H1 (cell line): ENCODE data around the gene STBD1. TPM values are rescaled to one million over a fixed set of nuclear protein-coding genes. Genes with fewer than 3 reads are reported as not detected.

Experiments
- CTCF ChIA-PET: fragments of 300-600 bp; sonication (Branson Sonifier 250); formaldehyde crosslinking; loops from one replicate; lab custom pipeline; 2021; ENCODE audit not compliant: partially characterized antibody; lab: Charles Lee
- POLR2A ChIA-PET: fragments of 300-600 bp; sonication (Branson Sonifier 250); formaldehyde crosslinking; loops from one replicate; lab custom pipeline; 2021; ENCODE audit warnings: inconsistent platforms; ENCODE audit not compliant: partially characterized antibody; lab: Charles Lee
- DNase-seq, 2 experiments: peaks; one replicate each; pipeline versions ENCODE4 v3.0.0 to v3.0.0-alpha.2; 2010 to 2022; ENCODE audit warnings: low spot score in 2 of 2, low read depth in 1 of 2, mixed read lengths in 1 of 2
- FAIRE-seq: peaks from 2 replicates; lab custom pipeline; 2011; peaks lifted over from hg19 to GRCh38; lab: Jason Lieb, UNC
- H2AFZ ChIP-seq: 2 replicates; pipeline ENCODE4 v1.8.1; 2012; ENCODE audit warnings: low read length, inconsistent platforms
- H2AK5ac ChIP-seq: 2 replicates; pipeline ENCODE4 v1.6.1; 2013; ENCODE audit warnings: low read depth, low read length
- H2BK120ac ChIP-seq: replicated peaks from 2 replicates; pipeline ENCODE3; 2013; ENCODE audit warnings: low read depth, low read length, inconsistent platforms
- H2BK12ac ChIP-seq: 2 replicates; pipeline ENCODE4 v1.6.1; 2013; ENCODE audit warnings: low read depth, low read length
- H2BK15ac ChIP-seq: 2 replicates; pipeline ENCODE4 v1.6.1; 2013; ENCODE audit warnings: low read length
- H2BK20ac ChIP-seq: 2 replicates; pipeline ENCODE4 v1.6.1; 2013; ENCODE audit warnings: low read length
- H2BK5ac ChIP-seq: 2 replicates; pipeline ENCODE4 v1.6.1; 2013; ENCODE audit warnings: low read depth, low read length
- H3K14ac ChIP-seq: 2 replicates; pipeline ENCODE4 v1.6.1; 2013; ENCODE audit warnings: inconsistent platforms; ENCODE audit not compliant: insufficient read length
- H3K18ac ChIP-seq: 2 replicates; pipeline ENCODE4 v1.6.1; 2013; ENCODE audit warnings: low read length; ENCODE audit errors: extremely low read depth
- H3K23ac ChIP-seq: 2 replicates; pipeline ENCODE4 v1.6.1; 2013; ENCODE audit warnings: inconsistent platforms; ENCODE audit not compliant: insufficient read length
- H3K23me2 ChIP-seq: 2 replicates; pipeline ENCODE4 v1.6.1; 2013; ENCODE audit warnings: low read depth, low read length
- H3K27ac ChIP-seq: 2 replicates; pipeline ENCODE4 v1.6.1; 2011; ENCODE audit warnings: low read depth, low read length, inconsistent platforms
- H3K27me3 ChIP-seq, 4 experiments: replicated peaks in 1 of 4; 1 replicate in 1 of 4; 2 replicates in 3 of 4; pipeline versions ENCODE4 v1.6.1 to v1.8.1; 2011 to 2013; ENCODE audit warnings: low read length in 3 of 4, mild to moderate bottlenecking in 3 of 4, inconsistent platforms in 2 of 4, mixed read lengths in 2 of 4, moderate library complexity in 1 of 4; ENCODE audit not compliant: control insufficient read depth in 3 of 4, insufficient read depth in 3 of 4; ENCODE audit errors: extremely low read depth in 1 of 4
- H3K36me3 ChIP-seq, 4 experiments: 2 replicates each; pipeline versions ENCODE4 v1.6.1 to v1.8.1; 2011 to 2013; ENCODE audit warnings: mild to moderate bottlenecking in 4 of 4, low read length in 3 of 4, moderate library complexity in 2 of 4, control low read depth in 1 of 4, inconsistent platforms in 1 of 4; ENCODE audit not compliant: insufficient read depth in 4 of 4, control insufficient read depth in 2 of 4
- H3K4ac ChIP-seq: replicated peaks from 2 replicates; pipeline ENCODE3; 2013; ENCODE audit warnings: low read length, low read depth, mixed read lengths, inconsistent platforms; ENCODE audit not compliant: insufficient read length
- H3K4me1 ChIP-seq, 4 experiments: replicated peaks in 1 of 4; 1 replicate in 1 of 4; 2 replicates in 3 of 4; pipeline versions ENCODE4 v1.6.1 to v1.8.1; 2011 to 2013; ENCODE audit warnings: low read length in 3 of 4, inconsistent platforms in 2 of 4, mixed read lengths in 1 of 4; ENCODE audit not compliant: insufficient read depth in 4 of 4, control insufficient read depth in 3 of 4
- H3K4me2 ChIP-seq, 2 experiments: 2 replicates each; pipeline versions ENCODE4 v1.6.1 to v1.8.1; 2011 to 2013; ENCODE audit warnings: low read depth in 2 of 2, low read length in 2 of 2, control low read depth in 1 of 2, inconsistent platforms in 1 of 2, mild to moderate bottlenecking in 1 of 2; ENCODE audit not compliant: insufficient read depth in 1 of 2
- H3K4me3 ChIP-seq, 4 experiments: fragments of 200-600, 300-600 bp in 1 of 4; sonication (generic), shearing (Covaris generic), sonication (Bioruptor Twin) in 1 of 4; 2 replicates each; pipeline versions ENCODE4 v1.5.1 to v1.8.1; 2011 to 2016; ENCODE audit warnings: low read length in 4 of 4, low read depth in 3 of 4, control low read depth in 2 of 4, inconsistent platforms in 2 of 4, mild to moderate bottlenecking in 2 of 4, mixed read lengths in 1 of 4, moderate library complexity in 1 of 4; ENCODE audit not compliant: insufficient read depth in 2 of 4; ENCODE audit errors: extremely low read depth in 1 of 4
- H3K56ac ChIP-seq: replicated peaks from 2 replicates; pipeline ENCODE3; 2013; ENCODE audit warnings: low read depth, mild to moderate bottlenecking, mixed read lengths, low read length, inconsistent platforms; ENCODE audit not compliant: insufficient read length
- H3K79me1 ChIP-seq: 2 replicates; pipeline ENCODE4 v1.6.1; 2013; ENCODE audit warnings: low read depth, low read length, control low read depth
- H3K79me2 ChIP-seq, 2 experiments: 2 replicates each; pipeline versions ENCODE4 v1.6.1 to v1.8.1; 2012 to 2013; ENCODE audit warnings: low read length in 2 of 2, mild to moderate bottlenecking in 2 of 2, inconsistent platforms in 1 of 2; ENCODE audit not compliant: insufficient read depth in 2 of 2, control insufficient read depth in 1 of 2
- H3K9ac ChIP-seq, 4 experiments: replicated peaks in 1 of 4; 1 replicate in 1 of 4; 2 replicates in 3 of 4; pipeline versions ENCODE4 v1.6.1 to v1.8.1; 2011 to 2013; ENCODE audit warnings: low read depth in 3 of 4, low read length in 3 of 4, control low read depth in 2 of 4, mild to moderate bottlenecking in 2 of 4, moderate library complexity in 2 of 4, inconsistent platforms in 1 of 4; ENCODE audit errors: extremely low read depth in 1 of 4
- H3K9me3 ChIP-seq, 2 experiments: 2 replicates each; pipeline versions ENCODE4 v1.6.1 to v1.8.1; 2012 to 2013; ENCODE audit warnings: mild to moderate bottlenecking in 2 of 2, moderate library complexity in 2 of 2, control low read depth in 1 of 2, inconsistent platforms in 1 of 2, low read depth in 1 of 2, low read length in 1 of 2, mixed read lengths in 1 of 2; ENCODE audit not compliant: insufficient read depth in 2 of 2
- H4K20me1 ChIP-seq, 2 experiments: replicated peaks in 1 of 2; 2 replicates each; pipeline versions ENCODE3 to v1.8.1; 2011 to 2013; ENCODE audit warnings: inconsistent platforms in 2 of 2, low read length in 2 of 2, mild to moderate bottlenecking in 1 of 2; ENCODE audit not compliant: insufficient read depth in 2 of 2, control insufficient read depth in 1 of 2
- H4K5ac ChIP-seq: 2 replicates; pipeline ENCODE4 v1.6.1; 2013; ENCODE audit warnings: low read length, low read depth, mixed read lengths, inconsistent platforms; ENCODE audit not compliant: insufficient read length
- H4K8ac ChIP-seq: 2 replicates; pipeline ENCODE4 v1.8.0; 2013; ENCODE audit warnings: mild to moderate bottlenecking, moderate library complexity, low read length, inconsistent platforms; ENCODE audit not compliant: insufficient read depth; ENCODE audit errors: extremely low read depth
- H4K91ac ChIP-seq: replicated peaks from 2 replicates; pipeline ENCODE3; 2013; ENCODE audit warnings: low read length, mixed read lengths, inconsistent platforms; ENCODE audit not compliant: insufficient read length
- ASH2L ChIP-seq: fragments of 200-600, 300-600 bp; sonication (generic); IDR thresholded peaks from one replicate; pipeline ENCODE4 v1.7.1; 2017; ENCODE audit warnings: low read length
- BACH1 ChIP-seq: IDR thresholded peaks from 2 replicates; pipeline ENCODE4 v1.6.1; 2012; ENCODE audit warnings: low read length, improper control_type of control experiment
- CHD2 ChIP-seq: IDR thresholded peaks from 2 replicates; pipeline ENCODE4 v1.6.1; 2012; ENCODE audit warnings: low read length, improper control_type of control experiment
- HDAC6 ChIP-seq: IDR thresholded peaks from one replicate; pipeline ENCODE4 v1.7.1; 2012; ENCODE audit warnings: low read depth, mild to moderate bottlenecking, inconsistent platforms, low read length, moderate library complexity
- JUND ChIP-seq: IDR thresholded peaks from 2 replicates; pipeline ENCODE4 v1.6.1; 2011; ENCODE audit warnings: mild to moderate bottlenecking, improper control_type of control experiment, low read length
- KDM4A ChIP-seq: IDR thresholded peaks from one replicate; pipeline ENCODE4 v1.7.1; 2012; ENCODE audit warnings: low read depth, mild to moderate bottlenecking, moderate library complexity, low read length, inconsistent platforms; ENCODE audit not compliant: severe bottlenecking
- MAX ChIP-seq: IDR thresholded peaks from 2 replicates; pipeline ENCODE4 v1.6.1; 2012; ENCODE audit warnings: inconsistent platforms
- RBBP5 ChIP-seq: IDR thresholded peaks from 2 replicates; pipeline ENCODE4 v1.7.1; 2012; ENCODE audit warnings: low read depth, mild to moderate bottlenecking, inconsistent platforms, low read length, moderate library complexity, borderline replicate concordance
- SIRT6 ChIP-seq: IDR thresholded peaks from one replicate; pipeline ENCODE4 v1.7.1; 2012; ENCODE audit warnings: low read length, inconsistent platforms
- SUZ12 ChIP-seq: fragments of 200-600 bp; sonication (generic); IDR thresholded peaks from 2 replicates; pipeline ENCODE4 v1.6.1; 2012; ENCODE audit warnings: mild to moderate bottlenecking, inconsistent platforms, low read length, moderate library complexity, mixed read lengths
- USF2 ChIP-seq: IDR thresholded peaks from 2 replicates; pipeline ENCODE4 v1.6.1; 2011; ENCODE audit warnings: low read length, improper control_type of control experiment
- WGBS, 2 experiments: shearing (Covaris generic) in 1 of 2; methylation state at CpG; one replicate each; pipeline versions ENCODE4 v1.1.6 to v1.1.7; 2013 to 2015; ENCODE audit warnings: low lambda C conversion rate in 2 of 2, mixed read lengths in 2 of 2, inconsistent platforms in 1 of 2, low coverage in 1 of 2, missing lambda C conversion rate in 1 of 2; ENCODE audit not compliant: insufficient replicate concordance in 2 of 2, insufficient coverage in 1 of 2, insufficient read length in 1 of 2; ENCODE audit errors: extremely low coverage in 1 of 2, missing lambda C conversion rate in 1 of 2; 5-methylcytosine and 5-hydroxymethylcytosine counted together
- polyA plus RNA-seq, 7 experiments: library from polyadenylated mRNA; depleted of rRNA in 3 of 7; stranded (reverse) in 5 of 7; unstranded in 2 of 7; fragments of >200 nt in 5 of 7; fragments of 200-250 nt in 2 of 7; gene quantifications; 1 replicate in 5 of 7; 2 replicates in 1 of 7; 4 replicates in 1 of 7; pipeline versions ENCODE4 v1.2.1 to v1.2.3, GENCODE V29; 2011 to 2013; ENCODE audit warnings: missing spikeins in 2 of 7, mixed read lengths in 2 of 7
- total RNA-seq: library from RNA; stranded (reverse); fragmentation: NEBNext Ultra II Directional; extraction: Animal tissue kit (Norgen Biotek cat#: 25700); gene quantifications from 2 replicates; pipeline ENCODE4 v1.2.1, GENCODE V29; 2021

Gene STBD1
- total and polyA plus RNA-seq, 2 of the 8 experiments (the other 6 are each of a cell fraction or from before 2014, with no cell fraction given), result 0.45 to 1.7 TPM

- H2BK120ac ChIP-seq, result no peak overlapping the region
- H3K79me1 ChIP-seq, result no peaks in the 10 kb centered on the region
- H3K18ac ChIP-seq, result no peak overlapping the region
- H3K4me2 ChIP-seq, result no peak overlapping the region
- H2BK15ac ChIP-seq, result no peak overlapping the region
- H3K27me3 ChIP-seq, result peaks cover 0 to 1% (median 0%) of the 10 kb centered on the region in 4 experiments; a peak in 1 of 7 replicates
- FAIRE-seq, result no peak
- 82% methylated on average over 5 of the region's 6 CpGs; no CpG with 5 or more reads in 1 of the 2 experiments for WGBS, 2 experiments
- no peak overlapping the region for H3K4ac ChIP-seq
- no peak overlapping the region for H3K9ac ChIP-seq
- no peaks in the 10 kb centered on the region for H3K36me3 ChIP-seq
- POLR2A ChIA-PET, result interaction anchor here (1.6 kb wide), 1 partner anchor 30 kb away, joined by 3 read pairs; no protein-coding TSS in a partner anchor
- no peak overlapping the region for H4K91ac ChIP-seq
- no peak overlapping the region for H3K14ac ChIP-seq
- H2AFZ ChIP-seq, result no peak overlapping the region
- CTCF ChIA-PET, result interaction anchor here (0.6 to 1.4 kb wide), 8 partner anchors 10 to 150 kb away, joined by 3 to 7 read pairs (median 3); no protein-coding TSS in a partner anchor
- no peak overlapping the region for H3K23ac ChIP-seq
- no peaks in the 10 kb centered on the region for H3K9me3 ChIP-seq
- no peak for DNase-seq
- H3K79me2 ChIP-seq, result no peaks in the 10 kb centered on the region
- H4K5ac ChIP-seq, result no peak overlapping the region
- no peak overlapping the region for H2BK12ac ChIP-seq
- no peak overlapping the region for H3K27ac ChIP-seq
- no peaks in the 10 kb centered on the region for H4K20me1 ChIP-seq
- H3K56ac ChIP-seq, result no peak overlapping the region
- no peak overlapping the region for H2BK20ac ChIP-seq
- H3K23me2 ChIP-seq, result no peaks in the 10 kb centered on the region; the same call in 1 of the 2 replicates
- no peak overlapping the region for H2AK5ac ChIP-seq
- no peak overlapping the region for H3K4me3 ChIP-seq
- H2BK5ac ChIP-seq, result no peak overlapping the region
- no peak overlapping the region for H4K8ac ChIP-seq
- no peaks in the 10 kb centered on the region; a peak in 1 of 7 replicates for H3K4me1 ChIP-seq
- TF ChIP-seq KDM4A, result no peak
- no peak for TF ChIP-seq CHD2
- no peak for TF ChIP-seq SUZ12
- TF ChIP-seq SIRT6, result no peak
- no peak for TF ChIP-seq ASH2L
- no peak for TF ChIP-seq BACH1
- TF ChIP-seq USF2, result no peak
- no peak for TF ChIP-seq JUND
- no peak for TF ChIP-seq RBBP5
- no peak for TF ChIP-seq HDAC6
- TF ChIP-seq MAX, result no peak
Observed at GRCh38 chr4:76280488-76281441, 25.8 kb upstream of the STBD1 start.
